HL-60 (cell line): ENCODE measurements around the gene TAF11L11.
"Not testable (repeated sequence)": the region's sequence is repeated elsewhere in the genome, so short reads cannot be mapped to it uniquely, and the experiment has no call there.

ENCODE experiments used
- DNase-seq, 2 experiments: peaks; one replicate each; pipeline ENCODE4 v3.0.0-alpha.2; 2010 to 2020; ENCODE audit warnings: low read depth in 1 of 2, low spot score in 1 of 2
- H3K27ac ChIP-seq: fragments of 250-450 bp; sonication (Bioruptor Pico); replicated peaks from 2 replicates; pipeline ENCODE4 v1.5.1; 2020; ENCODE audit warnings: mild to moderate bottlenecking, moderate library complexity
- H3K27me3 ChIP-seq: fragments of 250-450 bp; sonication (Bioruptor Pico); 2 replicates; pipeline ENCODE4 v1.5.1; 2021; ENCODE audit warnings: mild to moderate bottlenecking, moderate library complexity; ENCODE audit not compliant: insufficient read depth, poor library complexity, severe bottlenecking
- H3K4me3 ChIP-seq: replicated peaks from 2 replicates; pipeline ENCODE4 v1.5.1; 2011; ENCODE audit warnings: mild to moderate bottlenecking, control low read depth, low read length; ENCODE audit not compliant: insufficient read depth
- GABPA ChIP-seq: IDR thresholded peaks from 2 replicates; pipeline ENCODE4 v1.6.1; 2012; ENCODE audit warnings: low read depth
- POLR2AphosphoS5 ChIP-seq: IDR thresholded peaks from 2 replicates; pipeline ENCODE4 v1.6.1; 2012; ENCODE audit warnings: low read depth
- REST ChIP-seq: IDR thresholded peaks from 2 replicates; pipeline ENCODE4 v1.6.1; 2012; ENCODE audit warnings: low read depth; ENCODE audit not compliant: insufficient replicate concordance
- SPI1 ChIP-seq: IDR thresholded peaks from 2 replicates; pipeline ENCODE4 v1.6.1; 2012; ENCODE audit warnings: low read depth, mild to moderate bottlenecking, borderline replicate concordance
- TF ChIP-seq, protein P1 (sequence below): IDR thresholded peaks from one replicate; pipeline ENCODE4 v1.5.1; 2011; ENCODE audit warnings: low read length, control low read depth, inconsistent platforms; ENCODE audit not compliant: insufficient read depth

The TAF11L11 gene

DNA sequence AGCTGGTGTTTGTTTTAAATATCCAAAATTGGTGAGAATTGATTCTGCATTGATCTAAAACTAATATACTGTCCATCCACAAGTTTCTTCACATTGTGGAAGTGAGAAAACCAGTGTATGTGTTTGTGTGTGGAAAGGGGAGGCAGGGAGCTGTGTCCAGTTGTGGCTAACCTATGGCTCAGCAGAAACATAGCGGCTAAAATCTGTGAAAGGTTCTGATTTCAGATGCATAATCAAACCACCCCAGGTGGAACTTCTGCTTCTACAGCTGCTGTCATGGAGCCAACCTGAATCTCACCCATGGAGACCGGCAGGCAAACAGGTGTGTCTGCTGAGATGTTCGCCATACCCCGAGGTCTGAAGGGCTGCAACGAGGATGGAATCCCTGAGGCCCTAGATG lies 30.2 kb downstream of the TAF11L11 start, which contains the start of gene TAF11L14:
TSS of gene TAF11L14 (plus strand) at position 301 of the 400 bp plus-strand sequence.
- no peak for DNase-seq
- no peak within 1 kb of the TSS for H3K27ac ChIP-seq
- no peak within 1 kb of the TSS for H3K4me3 ChIP-seq
- H3K27me3 ChIP-seq, result no peaks in the 10 kb centered on the region
- no peak for TF ChIP-seq SPI1
- TF ChIP-seq POLR2AphosphoS5, result no peak
- TF ChIP-seq, protein P1, sequence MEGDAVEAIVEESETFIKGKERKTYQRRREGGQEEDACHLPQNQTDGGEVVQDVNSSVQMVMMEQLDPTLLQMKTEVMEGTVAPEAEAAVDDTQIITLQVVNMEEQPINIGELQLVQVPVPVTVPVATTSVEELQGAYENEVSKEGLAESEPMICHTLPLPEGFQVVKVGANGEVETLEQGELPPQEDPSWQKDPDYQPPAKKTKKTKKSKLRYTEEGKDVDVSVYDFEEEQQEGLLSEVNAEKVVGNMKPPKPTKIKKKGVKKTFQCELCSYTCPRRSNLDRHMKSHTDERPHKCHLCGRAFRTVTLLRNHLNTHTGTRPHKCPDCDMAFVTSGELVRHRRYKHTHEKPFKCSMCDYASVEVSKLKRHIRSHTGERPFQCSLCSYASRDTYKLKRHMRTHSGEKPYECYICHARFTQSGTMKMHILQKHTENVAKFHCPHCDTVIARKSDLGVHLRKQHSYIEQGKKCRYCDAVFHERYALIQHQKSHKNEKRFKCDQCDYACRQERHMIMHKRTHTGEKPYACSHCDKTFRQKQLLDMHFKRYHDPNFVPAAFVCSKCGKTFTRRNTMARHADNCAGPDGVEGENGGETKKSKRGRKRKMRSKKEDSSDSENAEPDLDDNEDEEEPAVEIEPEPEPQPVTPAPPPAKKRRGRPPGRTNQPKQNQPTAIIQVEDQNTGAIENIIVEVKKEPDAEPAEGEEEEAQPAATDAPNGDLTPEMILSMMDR, result no peak
- TF ChIP-seq REST, result no peak
- no peak for TF ChIP-seq GABPA

GRCh38 chr5:17649232-17649631 lies 45.2 kb downstream of the TAF11L11 start:
- not testable (repeated sequence) for H3K27ac ChIP-seq, H3K4me3 ChIP-seq, DNase-seq, H3K27me3 ChIP-seq

GRCh38 chr5:17655201-17655759 lies 51.3 kb downstream of the TAF11L11 start:
- not testable (repeated sequence) for H3K27ac ChIP-seq, DNase-seq

More at GRCh38 chr5:17655201-17655759, 51.3 kb downstream of the TAF11L11 start:
- H3K4me3 ChIP-seq, H3K27me3 ChIP-seq: not testable (repeated sequence)
